HCT116 (cell line): ENCODE results near the gene SOAT2. TPM values are rescaled to one million over a fixed set of nuclear protein-coding genes. Genes with fewer than 3 reads are reported as not detected.

Experiments used
- ATAC-seq: fragments of 200-7000 bp; cut with Tn5 transposase; 2 replicates; pipeline ENCODE4 v1.9.1; 2020; ENCODE audit warnings: mild to moderate bottlenecking, moderate library complexity
- BruUV-seq: library from RNA; stranded (reverse); fragments of 400-500 nt; replicated peaks from 2 replicates; lab custom pipeline; 2021; lab: Mats Ljungman, UMichigan
- CTCF ChIA-PET: fragments of 300-600 bp; sonication (Branson Sonifier 250); formaldehyde crosslinking; loops from one replicate; lab custom pipeline; 2021; ENCODE audit warnings: antibody characterized with exemption; lab: Charles Lee
- POLR2A ChIA-PET: fragments of 300-600, 350-600 bp; sonication (Branson Sonifier 250); formaldehyde crosslinking; loops from one replicate; lab custom pipeline; 2021; ENCODE audit warnings: antibody characterized with exemption; lab: Charles Lee
- RAD21 ChIA-PET, 2 experiments: fragments of 300-600 bp; sonication (Branson Sonifier 250); formaldehyde crosslinking; loops; one replicate each; lab custom pipeline; 2023; ENCODE audit warnings: low total read pairs in 2 of 2; ENCODE audit not compliant: uncharacterized antibody in 2 of 2, unreplicated experiment in 2 of 2, low non-redundant PET in 1 of 2; lab: Charles Lee
- DNase-seq: peaks from one replicate; pipeline ENCODE4 v3.0.0-alpha.2; 2010; ENCODE audit warnings: low read depth, low spot score
- H2AFZ ChIP-seq: fragments of 200-600 bp; shearing (Covaris generic), sonication (generic); 2 replicates; pipeline ENCODE4 v1.6.1; 2017; ENCODE audit warnings: low read depth, mixed run types, mixed read lengths, antibody characterized with exemption, low read length; ENCODE audit not compliant: poor library complexity, severe bottlenecking
- H3K27ac ChIP-seq: 2 replicates; pipeline ENCODE4 v1.5.1; 2012; ENCODE audit warnings: low read depth, low read length
- H3K27me3 ChIP-seq: fragments of 200-600 bp; sonication (generic); 2 replicates; pipeline ENCODE4 v1.6.1; 2016; ENCODE audit warnings: mixed run types, low read length, mixed read lengths; ENCODE audit not compliant: insufficient read depth
- H3K36me3 ChIP-seq, 2 experiments: fragments of 200-500 bp in 1 of 2; fragments of 200-600 bp in 1 of 2; sonication (Bioruptor generic) in 1 of 2; sonication (generic) in 1 of 2; 2 replicates each; pipeline versions ENCODE4 v1.5.1 to v1.6.1; 2014 to 2016; ENCODE audit warnings: low read length in 2 of 2, inconsistent platforms in 1 of 2, mixed read lengths in 1 of 2, mixed run types in 1 of 2; ENCODE audit not compliant: insufficient read depth in 2 of 2, control insufficient read depth in 1 of 2
- H3K4me1 ChIP-seq, 2 experiments: fragments of 200-600 bp in 1 of 2; sonication (generic) in 1 of 2; 2 replicates each; pipeline versions ENCODE4 v1.5.1 to v1.6.1; 2012 to 2017; ENCODE audit warnings: low read length in 2 of 2, inconsistent platforms in 1 of 2, mild to moderate bottlenecking in 1 of 2, mixed read lengths in 1 of 2, mixed run types in 1 of 2, moderate library complexity in 1 of 2; ENCODE audit not compliant: insufficient read depth in 2 of 2, control insufficient read depth in 1 of 2
- H3K4me2 ChIP-seq: fragments of 200-600 bp; sonication (generic); 2 replicates; pipeline ENCODE4 v1.6.1; 2017; ENCODE audit warnings: mixed run types, low read length, mixed read lengths
- H3K4me3 ChIP-seq, 2 experiments: fragments of 200-600 bp in 1 of 2; sonication (generic) in 1 of 2; replicated peaks in 1 of 2; 2 replicates each; pipeline ENCODE4 v1.5.1; 2011 to 2016; ENCODE audit warnings: low read length in 2 of 2, control low read depth in 1 of 2, low read depth in 1 of 2, mild to moderate bottlenecking in 1 of 2, mixed read lengths in 1 of 2, mixed run types in 1 of 2
- H3K79me2 ChIP-seq: fragments of 200-600 bp; sonication (generic); 2 replicates; pipeline ENCODE4 v1.6.1; 2017; ENCODE audit warnings: mild to moderate bottlenecking, mixed run types, low read length, moderate library complexity, mixed read lengths; ENCODE audit not compliant: insufficient read depth
- H3K9ac ChIP-seq: fragments of 200-600 bp; sonication (generic); 2 replicates; pipeline ENCODE4 v1.6.1; 2016; ENCODE audit warnings: low read length, mixed read lengths
- H3K9me2 ChIP-seq: fragments of 200-600 bp; sonication (generic), shearing (Covaris generic); 2 replicates; pipeline ENCODE4 v1.6.1; 2017; ENCODE audit warnings: mixed run types, mild to moderate bottlenecking, moderate library complexity; ENCODE audit not compliant: insufficient read depth
- H3K9me3 ChIP-seq, 2 experiments: fragments of 200-500 bp in 1 of 2; fragments of 200-600 bp in 1 of 2; sonication (Bioruptor generic) in 1 of 2; sonication (generic) in 1 of 2; 2 replicates each; pipeline ENCODE4 v1.6.1; 2014 to 2017; ENCODE audit warnings: low read length in 2 of 2, mixed read lengths in 2 of 2, inconsistent platforms in 1 of 2, low read depth in 1 of 2, mild to moderate bottlenecking in 1 of 2, mixed run types in 1 of 2, moderate library complexity in 1 of 2; ENCODE audit not compliant: control insufficient read depth in 1 of 2, insufficient read depth in 1 of 2
- H4K20me1 ChIP-seq: fragments of 200-600 bp; sonication (generic), shearing (Covaris generic); 2 replicates; pipeline ENCODE4 v1.6.1; 2017; ENCODE audit warnings: mixed run types, mild to moderate bottlenecking, moderate library complexity; ENCODE audit not compliant: insufficient read depth
- ELF1 ChIP-seq: IDR thresholded peaks from 2 replicates; pipeline ENCODE4 v1.6.1; 2012; ENCODE audit warnings: low read depth, borderline replicate concordance
- JUND ChIP-seq: IDR thresholded peaks from 2 replicates; pipeline ENCODE4 v1.6.1; 2012
- POLR2A ChIP-seq: IDR thresholded peaks from 2 replicates; pipeline ENCODE4 v1.7.0; 2011; ENCODE audit warnings: borderline replicate concordance; ENCODE audit not compliant: insufficient read depth, insufficient read length; ENCODE audit errors: extremely low read depth
- POLR2AphosphoS5 ChIP-seq: IDR thresholded peaks from 2 replicates; pipeline ENCODE4 v1.6.1; 2011; ENCODE audit warnings: mild to moderate bottlenecking, low read depth, low read length, moderate library complexity
- SIN3A ChIP-seq: IDR thresholded peaks from 2 replicates; pipeline ENCODE4 v1.6.1; 2012; ENCODE audit warnings: low read depth
- SP1 ChIP-seq: IDR thresholded peaks from 2 replicates; pipeline ENCODE4 v1.6.1; 2012; ENCODE audit warnings: low read depth
- TCF7L2 ChIP-seq: IDR thresholded peaks from 2 replicates; pipeline ENCODE4 v1.7.0; 2011; ENCODE audit warnings: borderline replicate concordance, inconsistent platforms; ENCODE audit not compliant: insufficient read depth, insufficient read length; ENCODE audit errors: extremely low read depth
- YY1 ChIP-seq: IDR thresholded peaks from 2 replicates; pipeline ENCODE4 v1.6.1; 2011; ENCODE audit warnings: low read length, low read depth, moderate library complexity, mild to moderate bottlenecking; ENCODE audit not compliant: insufficient replicate concordance; ENCODE audit errors: extremely low read depth
- ZFX ChIP-seq: fragments of 450-650 bp; IDR thresholded peaks from 2 replicates; pipeline ENCODE4 v1.6.1; 2017
- intact Hi-C: fragments of 100-400 bp; cut with micrococcal nuclease; formaldehyde crosslinking; loops from 2 replicates; pipeline ENCODE4 v1.10.0; 2022
- total RNA-seq: library from RNA; stranded (reverse); gene quantifications from one replicate; pipeline ENCODE4 v1.2.1, GENCODE V29; 2021; ENCODE audit not compliant: unreplicated experiment
- TF ChIP-seq, protein P1 (sequence below): IDR thresholded peaks from 2 replicates; pipeline ENCODE4 v1.6.1; 2012
- TF ChIP-seq, protein P2 (sequence below), 3 experiments: fragments of 200-600 bp in 1 of 3; sonication (generic) in 1 of 3; IDR thresholded peaks in 2 of 3; conservative IDR thresholded peaks in 1 of 3; 2 replicates each; pipeline ENCODE4 v1.5.1; 2012 to 2017; ENCODE audit warnings: low read depth in 2 of 3, low read length in 2 of 3, antibody characterized with exemption in 1 of 3, borderline replicate concordance in 1 of 3, control low read depth in 1 of 3, mild to moderate bottlenecking in 1 of 3, mixed read lengths in 1 of 3, mixed run types in 1 of 3, moderate library complexity in 1 of 3; ENCODE audit not compliant: insufficient read depth in 1 of 3

Gene SOAT2
- total RNA-seq, 1 experiment from 2014 or later = 0.17 TPM

DNA sequence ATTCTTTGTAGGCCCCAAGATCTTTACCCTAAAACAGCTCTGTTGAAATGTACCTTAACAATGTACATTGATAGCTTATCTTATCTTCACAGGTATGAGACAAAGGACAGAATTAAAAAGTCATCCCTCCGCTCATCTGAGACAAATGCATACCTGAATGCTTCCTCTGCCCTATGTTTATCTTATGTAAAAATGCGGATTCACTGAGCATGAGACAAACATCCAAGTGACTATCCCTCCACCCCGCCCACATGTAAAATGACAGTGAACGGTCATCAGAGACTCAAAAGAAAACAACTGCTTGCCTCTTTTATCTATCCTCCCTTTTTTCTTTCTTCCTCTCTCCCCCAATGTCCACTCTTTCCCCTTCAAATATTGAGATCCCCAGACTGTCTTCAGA, 40.1 kb downstream of the SOAT2 start:
- ATAC-seq (no peak), DNase-seq (no peak)
- Histone ChIP-seq H3K4me1 (no peaks in the 10 kb centered on the region), H3K9me3 (peaks cover 8% of the 10 kb centered on the region in 2 experiments; a peak in 2 of 4 replicates), H3K4me3 (no peak overlapping the region), H3K27ac (no peak overlapping the region), H4K20me1 (no peaks in the 10 kb centered on the region), H3K79me2 (no peaks in the 10 kb centered on the region), H3K9me2 (no peaks in the 10 kb centered on the region), H3K27me3 (no peaks in the 10 kb centered on the region), H3K4me2 (no peak overlapping the region), H2AFZ (no peak overlapping the region), H3K9ac (no peak overlapping the region)
- ChIA-PET RAD21 (no interaction called here), CTCF (interaction anchor here (0.6 kb wide), 1 partner anchor 37 kb away, joined by 8 read pairs; the partner anchor contains the start of genes CSAD and ZNF740), POLR2A (no interaction called here)
- no TSS peak for BruUV-seq
- no peak for TF ChIP-seq ELF1
- TF ChIP-seq, all 23 proteins: peak for 0
- intact Hi-C loops = no loop called here
- no peaks in the 10 kb centered on the region for H3K36me3 ChIP-seq

DNA sequence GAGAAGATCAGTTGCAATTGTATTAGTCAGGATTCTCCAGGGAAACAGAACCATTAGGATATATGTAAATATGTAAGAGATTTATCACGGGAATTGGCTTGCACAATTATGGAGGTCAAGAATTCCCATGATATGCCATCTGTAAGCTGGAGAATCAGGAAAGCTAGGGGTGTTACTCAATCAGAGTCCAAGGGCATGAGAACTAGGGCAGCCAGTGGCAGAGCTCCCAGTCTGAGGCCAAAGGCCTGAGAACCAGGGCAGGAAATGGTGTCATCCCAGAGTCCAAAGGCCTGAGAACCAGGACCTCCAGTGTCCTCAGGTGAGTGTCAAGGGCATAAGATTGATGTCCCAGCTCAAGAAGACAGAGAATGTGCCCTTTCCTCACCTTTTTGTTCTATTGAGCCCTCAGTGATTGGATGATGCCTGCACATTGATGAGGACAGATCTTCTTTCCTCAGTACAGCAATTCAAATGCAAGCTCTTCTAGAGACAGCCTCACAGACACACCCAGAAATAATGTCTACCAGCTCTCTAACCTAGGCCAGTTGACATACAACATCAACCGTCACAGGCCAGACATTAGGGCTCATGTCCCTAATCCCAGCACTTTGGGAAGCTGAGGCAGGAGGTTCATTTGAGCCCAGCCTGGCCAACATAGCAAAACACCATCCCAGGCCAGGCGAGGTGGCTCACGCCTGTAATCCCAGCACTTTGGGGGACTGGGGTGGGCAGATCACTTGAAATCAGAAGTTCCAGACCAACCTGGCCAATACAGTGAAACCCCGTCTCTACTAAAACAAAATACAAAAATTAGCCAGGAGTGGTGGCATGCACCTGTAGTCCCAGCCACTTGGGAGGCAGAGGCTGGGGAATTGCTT, 42.3 kb downstream of the SOAT2 start:
- TF ChIP-seq, protein P1, sequence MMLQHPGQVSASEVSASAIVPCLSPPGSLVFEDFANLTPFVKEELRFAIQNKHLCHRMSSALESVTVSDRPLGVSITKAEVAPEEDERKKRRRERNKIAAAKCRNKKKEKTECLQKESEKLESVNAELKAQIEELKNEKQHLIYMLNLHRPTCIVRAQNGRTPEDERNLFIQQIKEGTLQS = no peak
- TF ChIP-seq ZFX (no peak), JUND (no peak), SP1 (no peak), SIN3A (no peak), POLR2AphosphoS5 (no peak), POLR2A (no peak), TCF7L2 (no peak), YY1 (no peak)
- TF ChIP-seq, protein P2, sequence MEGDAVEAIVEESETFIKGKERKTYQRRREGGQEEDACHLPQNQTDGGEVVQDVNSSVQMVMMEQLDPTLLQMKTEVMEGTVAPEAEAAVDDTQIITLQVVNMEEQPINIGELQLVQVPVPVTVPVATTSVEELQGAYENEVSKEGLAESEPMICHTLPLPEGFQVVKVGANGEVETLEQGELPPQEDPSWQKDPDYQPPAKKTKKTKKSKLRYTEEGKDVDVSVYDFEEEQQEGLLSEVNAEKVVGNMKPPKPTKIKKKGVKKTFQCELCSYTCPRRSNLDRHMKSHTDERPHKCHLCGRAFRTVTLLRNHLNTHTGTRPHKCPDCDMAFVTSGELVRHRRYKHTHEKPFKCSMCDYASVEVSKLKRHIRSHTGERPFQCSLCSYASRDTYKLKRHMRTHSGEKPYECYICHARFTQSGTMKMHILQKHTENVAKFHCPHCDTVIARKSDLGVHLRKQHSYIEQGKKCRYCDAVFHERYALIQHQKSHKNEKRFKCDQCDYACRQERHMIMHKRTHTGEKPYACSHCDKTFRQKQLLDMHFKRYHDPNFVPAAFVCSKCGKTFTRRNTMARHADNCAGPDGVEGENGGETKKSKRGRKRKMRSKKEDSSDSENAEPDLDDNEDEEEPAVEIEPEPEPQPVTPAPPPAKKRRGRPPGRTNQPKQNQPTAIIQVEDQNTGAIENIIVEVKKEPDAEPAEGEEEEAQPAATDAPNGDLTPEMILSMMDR (IDR thresholded peaks at IDR 0.05 in 2 of 3, conservative IDR thresholded peaks at IDR 0.05 in 1 of 3; ENCODE audit: borderline replicate concordance in 1 of 3, insufficient read depth in 1 of 3, low read depth in 2 of 3, low read length in 2 of 3) = no peak
- TF ChIP-seq, all 23 proteins: peak for 0
- Histone ChIP-seq H3K9ac (no peak overlapping the region), H3K4me2 (no peak overlapping the region), H3K9me3 (no peaks in the 10 kb centered on the region), H3K27me3 (no peaks in the 10 kb centered on the region), H3K4me3 (no peak overlapping the region), H3K4me1 (no peaks in the 10 kb centered on the region), H3K36me3 (no peaks in the 10 kb centered on the region), H3K9me2 (no peaks in the 10 kb centered on the region), H2AFZ (no peak overlapping the region), H3K27ac (no peak overlapping the region), H3K79me2 (no peaks in the 10 kb centered on the region), H4K20me1 (no peaks in the 10 kb centered on the region)
- no TSS peak for BruUV-seq
- ChIA-PET POLR2A (no interaction called here), RAD21 (no interaction called here), CTCF (no interaction called here)
- no peak for DNase-seq
- intact Hi-C loops = no loop called here
- ATAC-seq = no peak
